Smooth muscle cell (in vitro differentiated cells): ENCODE measurements around the gene PRDX1. TPM values are rescaled to one million over a fixed set of nuclear protein-coding genes. Genes with fewer than 3 reads are reported as not detected.
"Not testable (repeated sequence)": the region's sequence is repeated elsewhere in the genome, so short reads cannot be mapped to it uniquely, and the experiment has no call there.

Experiments used
- DNase-seq: peaks from one replicate; lab custom pipeline; 2025; ENCODE audit not compliant: unreplicated experiment; lab: John Stamatoyannopoulos, UW
- H2AFZ ChIP-seq: fragments of 200-600 bp; sonication (generic); 2 replicates; pipeline ENCODE4 v1.6.0; 2016; ENCODE audit warnings: antibody characterized with exemption, low read depth, mild to moderate bottlenecking
- H3F3A ChIP-seq: fragments of 200-600 bp; sonication (generic); 2 replicates; pipeline ENCODE4 v1.6.0; 2017; ENCODE audit warnings: antibody characterized with exemption, low read depth
- H3K27ac ChIP-seq: fragments of 200-600 bp; sonication (generic); 2 replicates; pipeline ENCODE4 v1.5.1; 2016; ENCODE audit warnings: low read depth, mild to moderate bottlenecking
- H3K27me3 ChIP-seq: fragments of 200-600 bp; sonication (generic); 2 replicates; pipeline ENCODE4 v1.6.1; 2016; ENCODE audit warnings: low read depth, mild to moderate bottlenecking
- H3K36me3 ChIP-seq: fragments of 200-600 bp; sonication (generic); 2 replicates; pipeline ENCODE4 v1.5.1; 2016; ENCODE audit warnings: low read depth
- H3K4me1 ChIP-seq: fragments of 200-600 bp; sonication (generic); 2 replicates; pipeline ENCODE4 v1.5.1; 2016; ENCODE audit warnings: low read depth
- H3K4me2 ChIP-seq: fragments of 200-600 bp; sonication (generic); 2 replicates; pipeline ENCODE4 v1.6.0; 2016; ENCODE audit warnings: mild to moderate bottlenecking
- H3K4me3 ChIP-seq: fragments of 200-600 bp; sonication (generic); 2 replicates; pipeline ENCODE4 v1.5.1; 2016; ENCODE audit warnings: mild to moderate bottlenecking
- H3K79me2 ChIP-seq: fragments of 200-600 bp; sonication (generic); 2 replicates; pipeline ENCODE4 v1.6.0; 2016; ENCODE audit warnings: low read depth, mild to moderate bottlenecking
- H3K9ac ChIP-seq: fragments of 200-600 bp; sonication (generic); 2 replicates; pipeline ENCODE4 v1.6.0; 2016; ENCODE audit warnings: low read depth
- H3K9me3 ChIP-seq: fragments of 200-600 bp; sonication (generic); replicated peaks from 2 replicates; pipeline ENCODE4 v1.5.1; 2016; ENCODE audit warnings: low read depth
- H4K20me1 ChIP-seq: fragments of 200-600 bp; sonication (generic); 2 replicates; pipeline ENCODE4 v1.6.0; 2016; ENCODE audit warnings: low read depth
- CTCF ChIP-seq: fragments of 200-600 bp; sonication (generic); IDR thresholded peaks from 2 replicates; pipeline ENCODE4 v1.5.1; 2017; ENCODE audit warnings: borderline replicate concordance, mild to moderate bottlenecking, antibody characterized with exemption; ENCODE audit not compliant: insufficient read depth, poor library complexity, severe bottlenecking
- WGBS: methylation state at CpG from one replicate; pipeline ENCODE4 v1.1.7; 2016; ENCODE audit warnings: low lambda C conversion rate; 5-methylcytosine and 5-hydroxymethylcytosine counted together
- polyA plus RNA-seq: library from polyadenylated mRNA; unstranded; fragments of >200 nt; fragmentation: Nextera tagmentation; extraction: Ambion mirVana; gene quantifications from 2 replicates; pipeline ENCODE4 v1.2.1, GENCODE V29; 2016
- total RNA-seq: library from RNA; depleted of rRNA; stranded (reverse); fragments of >200 nt; gene quantifications from 2 replicates; pipeline ENCODE4 v1.2.3, GENCODE V29; 2014

PRDX1 gene
- total and polyA plus RNA-seq, 2 experiments from 2014 or later, result 303 to 369 TPM

GRCh38 chr1:45531873-45532272, 10.2 kb upstream of the PRDX1 start:
- Histone ChIP-seq H3K4me3 (no peak overlapping the region), H3K9me3 (no peaks in the 10 kb centered on the region), H3K9ac (no peak overlapping the region), H3K27me3 (no peaks in the 10 kb centered on the region), H3K79me2 (no peaks in the 10 kb centered on the region), H3K4me1 (no peaks in the 10 kb centered on the region), H2AFZ (no peak overlapping the region), H3F3A (no peaks in the 10 kb centered on the region), H3K27ac (no peak overlapping the region), H3K4me2 (no peak overlapping the region), H3K36me3 (no peaks in the 10 kb centered on the region), H4K20me1 (no peaks in the 10 kb centered on the region)
- 90% methylated on average over 5 of the region's 5 CpGs for WGBS
- no peak for DNase-seq
- TF ChIP-seq CTCF, result no peak

GRCh38 chr1:45530632-45531135, 9.0 kb upstream of the PRDX1 start:
- no peak overlapping the region for H3K4me2 ChIP-seq
- no peaks in the 10 kb centered on the region for H3K4me1 ChIP-seq
- TF ChIP-seq CTCF, result no peak
- no peaks in the 10 kb centered on the region for H3K27me3 ChIP-seq
- H3K79me2 ChIP-seq, result no peaks in the 10 kb centered on the region
- 98% methylated on average over 11 of the region's 11 CpGs for WGBS
- H3K9ac ChIP-seq, result no peak overlapping the region
- no peak overlapping the region for H3K27ac ChIP-seq
- H3K4me3 ChIP-seq, result no peak overlapping the region
- no peak for DNase-seq
- no peaks in the 10 kb centered on the region for H4K20me1 ChIP-seq
- no peak overlapping the region for H2AFZ ChIP-seq
- H3K9me3 ChIP-seq, result no peaks in the 10 kb centered on the region
- no peaks in the 10 kb centered on the region for H3K36me3 ChIP-seq
- H3F3A ChIP-seq, result no peaks in the 10 kb centered on the region

GRCh38 chr1:45526135-45526644, 4.5 kb upstream of the PRDX1 start:
- Histone ChIP-seq H3F3A (peaks cover 11% of the 10 kb centered on the region), H3K27ac (no peak overlapping the region), H3K36me3 (no peaks in the 10 kb centered on the region), H3K9me3 (no peaks in the 10 kb centered on the region), H2AFZ (no peak overlapping the region), H3K79me2 (peaks cover 4% of the 10 kb centered on the region), H3K27me3 (no peaks in the 10 kb centered on the region), H3K4me3 (no peak overlapping the region), H4K20me1 (peaks cover under 1% of the 10 kb centered on the region), H3K9ac (no peak overlapping the region), H3K4me1 (no peaks in the 10 kb centered on the region), H3K4me2 (no peak overlapping the region)
- no peak for DNase-seq
- TF ChIP-seq CTCF, result no peak
- WGBS, result 83% methylated on average over 1 of the region's 1 CpG

- 84% methylated on average over 10 of the region's 10 CpGs for WGBS
- DNase-seq, H2AFZ ChIP-seq, H3K9ac ChIP-seq, H3K4me2 ChIP-seq, H3K4me1 ChIP-seq, H3K4me3 ChIP-seq, H3K9me3 ChIP-seq, H3K27me3 ChIP-seq, H3K36me3 ChIP-seq: not testable (repeated sequence)
- H3K27ac ChIP-seq, result peak overlapping the region; percentile 94
- H3K79me2 ChIP-seq, result peaks cover 24% of the 10 kb centered on the region
- peaks cover 22% of the 10 kb centered on the region for H4K20me1 ChIP-seq
- H3F3A ChIP-seq, result peaks cover 11% of the 10 kb centered on the region
These were observed 2.3 kb upstream of the PRDX1 start for GRCh38 chr1:45523975-45524374.

- H3K4me3 ChIP-seq, H3K27me3 ChIP-seq, H3K36me3 ChIP-seq, H3K9me3 ChIP-seq, DNase-seq, H3K4me1 ChIP-seq, H2AFZ ChIP-seq, H3K9ac ChIP-seq: not testable (repeated sequence)
- peaks cover 27% of the 10 kb centered on the region for H4K20me1 ChIP-seq
- H3K27ac ChIP-seq, result peak overlapping the region; percentile 94
- peaks cover 26% of the 10 kb centered on the region for H3K79me2 ChIP-seq
- peak overlapping the region; percentile 92 for H3K4me2 ChIP-seq
- peaks cover 11% of the 10 kb centered on the region for H3F3A ChIP-seq
- WGBS, result 8% methylated on average over 2 of the region's 2 CpGs
These were observed 1.8 kb upstream of the PRDX1 start for GRCh38 chr1:45523516-45523915.
